Fibroblast of lung (primary cell): ENCODE measurements around the gene C9orf43.

ENCODE experiments used
- EZH2 ChIP-seq: IDR thresholded peaks from 2 replicates; pipeline ENCODE4 v1.5.1; 2012; ENCODE audit warnings: low read length, control low read depth, mild to moderate bottlenecking; ENCODE audit errors: missing control alignments
- TF ChIP-seq, protein P1 (sequence below), 2 donors: IDR thresholded peaks in 1 of 2; conservative IDR thresholded peaks in 1 of 2; 1 replicate in 1 of 2; 2 replicates in 1 of 2; pipeline ENCODE4 v1.5.1; 2011 to 2012; ENCODE audit warnings: low read length in 2 of 2, control low read depth in 1 of 2, inconsistent platforms in 1 of 2, low read depth in 1 of 2, mild to moderate bottlenecking in 1 of 2

DNA sequence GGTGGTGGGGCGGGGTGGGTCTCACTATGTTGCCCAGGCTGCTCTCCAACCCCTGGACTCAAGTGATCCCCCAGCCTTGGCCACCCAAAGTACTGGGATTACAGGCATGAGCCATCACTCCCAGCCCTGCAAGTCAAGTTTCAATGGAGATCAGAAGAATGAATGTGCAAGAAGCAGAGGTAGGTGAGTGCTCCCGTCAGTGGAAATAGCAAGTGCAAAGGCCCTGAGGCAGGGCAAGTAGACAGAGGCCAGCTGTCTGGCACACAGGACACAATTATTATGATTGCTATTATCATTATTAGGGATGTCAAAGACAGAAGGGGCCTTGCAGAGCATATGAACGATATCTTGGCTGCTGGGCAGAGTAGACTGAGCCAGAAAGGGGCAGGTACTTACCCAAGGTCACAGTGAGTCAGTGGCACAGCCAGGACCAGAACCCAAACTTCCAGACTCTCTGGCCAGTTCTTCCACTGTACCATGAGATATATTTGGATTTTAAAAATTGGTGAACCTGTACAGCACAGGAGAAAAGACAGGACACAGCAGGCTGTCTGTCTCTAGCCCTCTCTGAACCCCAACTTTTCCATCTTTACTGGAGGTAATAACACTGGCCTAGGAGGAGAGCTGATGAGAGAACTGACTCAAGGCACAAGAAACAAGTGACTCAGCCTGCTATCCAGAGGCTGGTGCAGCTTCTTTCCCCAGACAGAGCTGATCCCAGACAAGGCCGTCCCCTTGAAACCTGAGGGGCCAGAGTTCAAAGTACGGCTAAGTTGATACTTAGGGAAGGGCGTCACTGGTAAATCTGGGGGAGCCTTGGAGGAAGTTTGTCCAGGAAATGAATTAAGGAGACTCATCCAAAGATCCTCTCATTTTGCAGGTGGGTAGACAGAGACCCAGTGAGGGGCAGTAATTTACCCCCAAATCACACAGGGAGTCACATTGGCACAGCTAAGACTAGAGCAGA, 35.2 kb upstream of the C9orf43 start:
- TF ChIP-seq, protein P1, sequence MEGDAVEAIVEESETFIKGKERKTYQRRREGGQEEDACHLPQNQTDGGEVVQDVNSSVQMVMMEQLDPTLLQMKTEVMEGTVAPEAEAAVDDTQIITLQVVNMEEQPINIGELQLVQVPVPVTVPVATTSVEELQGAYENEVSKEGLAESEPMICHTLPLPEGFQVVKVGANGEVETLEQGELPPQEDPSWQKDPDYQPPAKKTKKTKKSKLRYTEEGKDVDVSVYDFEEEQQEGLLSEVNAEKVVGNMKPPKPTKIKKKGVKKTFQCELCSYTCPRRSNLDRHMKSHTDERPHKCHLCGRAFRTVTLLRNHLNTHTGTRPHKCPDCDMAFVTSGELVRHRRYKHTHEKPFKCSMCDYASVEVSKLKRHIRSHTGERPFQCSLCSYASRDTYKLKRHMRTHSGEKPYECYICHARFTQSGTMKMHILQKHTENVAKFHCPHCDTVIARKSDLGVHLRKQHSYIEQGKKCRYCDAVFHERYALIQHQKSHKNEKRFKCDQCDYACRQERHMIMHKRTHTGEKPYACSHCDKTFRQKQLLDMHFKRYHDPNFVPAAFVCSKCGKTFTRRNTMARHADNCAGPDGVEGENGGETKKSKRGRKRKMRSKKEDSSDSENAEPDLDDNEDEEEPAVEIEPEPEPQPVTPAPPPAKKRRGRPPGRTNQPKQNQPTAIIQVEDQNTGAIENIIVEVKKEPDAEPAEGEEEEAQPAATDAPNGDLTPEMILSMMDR (conservative IDR thresholded peaks at IDR 0.05 in 1 of 2, IDR thresholded peaks at IDR 0.05 in 1 of 2; ENCODE audit: low read depth in 1 of 2, low read length in 2 of 2): no peak
- no peak for TF ChIP-seq EZH2
